Mesenchymal stem cell (in vitro differentiated cells and primary cell): ENCODE measurements around the gene GTF2I.

Experiments
- DNase-seq: peaks from one replicate; pipeline ENCODE4 v3.0.0-alpha.2; 2013
- H2AFZ ChIP-seq: one replicate; pipeline ENCODE4 v1.6.1; 2013; ENCODE audit warnings: low read depth, mild to moderate bottlenecking, control low read depth, inconsistent platforms, low read length, moderate library complexity
- H2AK5ac ChIP-seq: 2 replicates; pipeline ENCODE4 v1.6.1; 2013; ENCODE audit warnings: low read length, moderate library complexity, mild to moderate bottlenecking, inconsistent platforms; ENCODE audit not compliant: severe bottlenecking
- H2BK120ac ChIP-seq: one replicate; pipeline ENCODE4 v1.6.1; 2013; ENCODE audit warnings: low read depth, mild to moderate bottlenecking, inconsistent platforms, low read length, moderate library complexity
- H2BK12ac ChIP-seq, 2 experiments: one replicate each; pipeline ENCODE4 v1.6.1; 2013; ENCODE audit warnings: inconsistent platforms in 2 of 2, low read length in 2 of 2, mild to moderate bottlenecking in 2 of 2, moderate library complexity in 2 of 2, control low read depth in 1 of 2
- H2BK15ac ChIP-seq: one replicate; pipeline ENCODE4 v1.6.1; 2013; ENCODE audit warnings: mild to moderate bottlenecking, low read depth, inconsistent platforms; ENCODE audit not compliant: poor library complexity, severe bottlenecking
- H2BK5ac ChIP-seq: 2 replicates; pipeline ENCODE4 v1.6.1; 2013; ENCODE audit warnings: low read depth, mild to moderate bottlenecking, low read length, control low read depth, inconsistent platforms; ENCODE audit not compliant: poor library complexity, severe bottlenecking
- H3K14ac ChIP-seq, 2 experiments: one replicate each; pipeline ENCODE4 v1.6.1; 2013; ENCODE audit warnings: inconsistent platforms in 2 of 2, low read length in 2 of 2, control low read depth in 1 of 2, mild to moderate bottlenecking in 1 of 2, moderate library complexity in 1 of 2
- H3K18ac ChIP-seq, 2 experiments: one replicate each; pipeline ENCODE4 v1.6.1; 2013; ENCODE audit warnings: inconsistent platforms in 2 of 2, low read length in 2 of 2, control low read depth in 1 of 2, low read depth in 1 of 2, mild to moderate bottlenecking in 1 of 2
- H3K23ac ChIP-seq, 2 experiments: one replicate each; pipeline ENCODE4 v1.6.1; 2013; ENCODE audit warnings: inconsistent platforms in 2 of 2, low read length in 2 of 2, mild to moderate bottlenecking in 2 of 2, moderate library complexity in 2 of 2, control low read depth in 1 of 2
- H3K27ac ChIP-seq: 2 replicates; pipeline ENCODE4 v1.5.1; 2013; ENCODE audit warnings: mild to moderate bottlenecking, moderate library complexity, low read length, control low read depth, inconsistent platforms; ENCODE audit not compliant: poor library complexity, severe bottlenecking
- H3K27me3 ChIP-seq, 2 experiments: 2 replicates each; pipeline versions ENCODE4 v1.6.1 to v1.7.0; 2013; ENCODE audit warnings: low read length in 2 of 2, mild to moderate bottlenecking in 2 of 2, moderate library complexity in 2 of 2, control low read depth in 1 of 2, inconsistent platforms in 1 of 2; ENCODE audit not compliant: control insufficient read depth in 1 of 2, insufficient read depth in 1 of 2
- H3K36me3 ChIP-seq, 2 experiments: 2 replicates each; pipeline versions ENCODE4 v1.6.1 to v1.7.0; 2013; ENCODE audit warnings: low read length in 2 of 2, control low read depth in 1 of 2, inconsistent platforms in 1 of 2, low read depth in 1 of 2, mild to moderate bottlenecking in 1 of 2; ENCODE audit not compliant: insufficient read depth in 2 of 2, control insufficient read depth in 1 of 2
- H3K4ac ChIP-seq, 2 experiments: one replicate each; pipeline ENCODE4 v1.6.1; 2013; ENCODE audit warnings: inconsistent platforms in 2 of 2, low read length in 2 of 2, mild to moderate bottlenecking in 2 of 2, moderate library complexity in 2 of 2, control low read depth in 1 of 2, low read depth in 1 of 2
- H3K4me1 ChIP-seq: 2 replicates; pipeline ENCODE4 v1.6.1; 2013; ENCODE audit warnings: low read depth, low read length, control low read depth; ENCODE audit not compliant: control insufficient read depth, insufficient read depth
- H3K4me2 ChIP-seq: 2 replicates; pipeline ENCODE4 v1.6.1; 2013; ENCODE audit warnings: low read length, mild to moderate bottlenecking, inconsistent platforms; ENCODE audit not compliant: poor library complexity, severe bottlenecking
- H3K4me3 ChIP-seq, 2 experiments: 2 replicates each; pipeline versions ENCODE4 v1.5.1 to v1.7.0; 2013; ENCODE audit warnings: low read length in 2 of 2, mild to moderate bottlenecking in 2 of 2, control low read depth in 1 of 2, low read depth in 1 of 2; ENCODE audit not compliant: insufficient read depth in 1 of 2
- H3K79me1 ChIP-seq: replicated peaks from 2 replicates; pipeline ENCODE4 v1.6.1; 2013; ENCODE audit warnings: mild to moderate bottlenecking, control low read depth, low read length, inconsistent platforms; ENCODE audit not compliant: poor library complexity, severe bottlenecking
- H3K9ac ChIP-seq: 2 replicates; pipeline ENCODE4 v1.7.0; 2013; ENCODE audit warnings: mild to moderate bottlenecking, low read length, moderate library complexity
- H3K9me3 ChIP-seq: 2 replicates; pipeline ENCODE4 v1.7.0; 2013; ENCODE audit warnings: mild to moderate bottlenecking, low read length; ENCODE audit not compliant: control insufficient read depth
- H4K8ac ChIP-seq: one replicate; pipeline ENCODE4 v1.6.1; 2013; ENCODE audit warnings: inconsistent platforms, mild to moderate bottlenecking, low read length, moderate library complexity
- H4K91ac ChIP-seq: one replicate; pipeline ENCODE4 v1.6.1; 2013; ENCODE audit warnings: mild to moderate bottlenecking, low read length, inconsistent platforms
- WGBS: methylation state at CpG from one replicate; pipeline ENCODE4 v1.1.7; 2013; ENCODE audit warnings: mixed read lengths; 5-methylcytosine and 5-hydroxymethylcytosine counted together

GTF2I gene

GRCh38 chr7:74617180-74617744 lies 40.3 kb upstream of the GTF2I start:
- Histone ChIP-seq H3K23ac (no peak overlapping the region), H3K4me3 (no peak overlapping the region), H3K14ac (peak overlapping the region in 1 of 2 experiments; percentile 46), H4K8ac (peak overlapping the region; percentile 5), H3K79me1 (no peaks in the 10 kb centered on the region), H3K9me3 (no peaks in the 10 kb centered on the region), H3K4me2 (no peak overlapping the region), H2BK12ac (peak overlapping the region; percentile 28 to 61), H2AK5ac (peak overlapping the region; percentile 35), H3K27ac (no peak overlapping the region), H2BK15ac (no peak overlapping the region), H3K4ac (no peak overlapping the region), H3K4me1 (peaks cover 19% of the 10 kb centered on the region), H2AFZ (peak overlapping the region; percentile 47), H4K91ac (no peak overlapping the region), H3K9ac (no peak overlapping the region), H2BK5ac (no peak overlapping the region), H2BK120ac (no peak overlapping the region), H3K27me3 (no peaks in the 10 kb centered on the region), H3K36me3 (no peaks in the 10 kb centered on the region), H3K18ac (peak overlapping the region in 1 of 2 experiments; percentile 59)
- DNase-seq: no peak
- 67% methylated on average over 7 of the region's 9 CpGs for WGBS

GRCh38 chr7:74619235-74619860 lies 38.2 kb upstream of the GTF2I start:
- H2BK120ac ChIP-seq: no peak overlapping the region
- no peak overlapping the region for H4K8ac ChIP-seq

GRCh38 chr7:74622228-74622749 lies 35.2 kb upstream of the GTF2I start:
- Histone ChIP-seq H3K36me3 (no peaks in the 10 kb centered on the region), H3K4me1 (peaks cover 8% of the 10 kb centered on the region), H3K23ac (no peak overlapping the region), H3K4ac (no peak overlapping the region), H2BK15ac (no peak overlapping the region), H3K9ac (no peak overlapping the region), H2AFZ (no peak overlapping the region), H3K79me1 (no peaks in the 10 kb centered on the region), H3K4me2 (no peak overlapping the region), H4K8ac (no peak overlapping the region), H2BK120ac (no peak overlapping the region), H4K91ac (no peak overlapping the region), H3K27ac (no peak overlapping the region), H3K18ac (no peak overlapping the region), H2BK12ac (no peak overlapping the region), H3K27me3 (no peaks in the 10 kb centered on the region), H3K14ac (no peak overlapping the region), H2AK5ac (no peak overlapping the region), H3K4me3 (no peak overlapping the region), H3K9me3 (no peaks in the 10 kb centered on the region), H2BK5ac (no peak overlapping the region)
- no peak for DNase-seq
- 100% methylated on average over 5 of the region's 5 CpGs for WGBS

More at GRCh38 chr7:74619235-74619860, 38.2 kb upstream of the GTF2I start:
- H3K9ac ChIP-seq: no peak overlapping the region
- no peak overlapping the region for H4K91ac ChIP-seq
- H3K23ac ChIP-seq: no peak overlapping the region
- H3K27me3 ChIP-seq: no peaks in the 10 kb centered on the region
- H2BK15ac ChIP-seq: no peak overlapping the region
- 77% methylated on average over 14 of the region's 14 CpGs for WGBS
- no peaks in the 10 kb centered on the region for H3K9me3 ChIP-seq
- peaks cover 14% of the 10 kb centered on the region for H3K4me1 ChIP-seq
- no peak for DNase-seq
- no peak overlapping the region for H2BK5ac ChIP-seq
- H3K18ac ChIP-seq: peak overlapping the region in 1 of 2 experiments; percentile 21
- H3K4me2 ChIP-seq: peak overlapping the region; percentile 6
- no peak overlapping the region for H3K4ac ChIP-seq
- H3K4me3 ChIP-seq: no peak overlapping the region
- no peaks in the 10 kb centered on the region for H3K79me1 ChIP-seq
- no peaks in the 10 kb centered on the region for H3K36me3 ChIP-seq
- no peak overlapping the region for H3K27ac ChIP-seq
- no peak overlapping the region for H2AFZ ChIP-seq
- no peak overlapping the region for H2AK5ac ChIP-seq
- no peak overlapping the region for H3K14ac ChIP-seq
- no peak overlapping the region for H2BK12ac ChIP-seq

- H2AK5ac ChIP-seq: no peak overlapping the region
- H3K9ac ChIP-seq: no peak overlapping the region
- H3K27me3 ChIP-seq: no peaks in the 10 kb centered on the region
- DNase-seq: no peak
- H3K14ac ChIP-seq: no peak overlapping the region
- H3K4me3 ChIP-seq: no peak overlapping the region
- no peak overlapping the region for H2BK15ac ChIP-seq
- no peak overlapping the region for H3K27ac ChIP-seq
- peaks cover 8% of the 10 kb centered on the region for H3K4me1 ChIP-seq
- H2BK5ac ChIP-seq: no peak overlapping the region
- no peaks in the 10 kb centered on the region for H3K79me1 ChIP-seq
- H3K9me3 ChIP-seq: no peaks in the 10 kb centered on the region
- H3K36me3 ChIP-seq: no peaks in the 10 kb centered on the region
- H3K4me2 ChIP-seq: no peak overlapping the region
- H2AFZ ChIP-seq: no peak overlapping the region
- H3K23ac ChIP-seq: no peak overlapping the region
- no peak overlapping the region for H3K4ac ChIP-seq
- no peak overlapping the region for H3K18ac ChIP-seq
- no peak overlapping the region for H2BK12ac ChIP-seq
- H4K91ac ChIP-seq: no peak overlapping the region
- H4K8ac ChIP-seq: no peak overlapping the region
- H2BK120ac ChIP-seq: no peak overlapping the region
- WGBS: 89% methylated on average over 9 of the region's 9 CpGs
Measured at GRCh38 chr7:74623135-74623534, 34.4 kb upstream of the GTF2I start.
